Measurements from ENCODE around the gene E4F1.

The E4F1 gene

GRCh38 chr16:2210386-2211365, 12.7 kb upstream of the E4F1 start, which contains the start of gene BRICD5:
Gene BRICD5, minus strand, starts transcription at chr16:2210863. Its CDS starts 30 bp downstream, at chr16:2210833.
- Histone ChIP-seq H3K9me2 (replicated peaks; ENCODE audit: control insufficient read depth, low read length) (no peaks in the 10 kb centered on the region), H4K20me1 (ENCODE audit: control insufficient read depth, insufficient read depth, low read depth, low read length) (peaks cover 9% of the 10 kb centered on the region), H3K4me2 (ENCODE audit: low read length) (peak within 1 kb of the TSS; percentile 90; the same call in 1 of the 2 replicates), H3K4me3 (ENCODE audit: low read length) (no peak within 1 kb of the TSS), H3K36me3 (ENCODE audit: control insufficient read depth, low read length) (peaks cover 67% of the 10 kb centered on the region), H3K4me1 (ENCODE audit: control insufficient read depth, low read length) (peaks cover 28% of the 10 kb centered on the region), H3K27ac (ENCODE audit: low read depth, low read length) (no peak within 1 kb of the TSS), H3K27me3 (ENCODE audit: control insufficient read depth, low read length) (no peaks in the 10 kb centered on the region), H3K9me3 (ENCODE audit: control insufficient read depth, insufficient read depth, low read length) (no peaks in the 10 kb centered on the region), H3F3A (ENCODE audit: control insufficient read depth, insufficient read depth) (peaks cover 7% of the 10 kb centered on the region; the same call in 1 of the 2 replicates), H3K79me2 (ENCODE audit: control insufficient read depth, low read length) (peaks cover 59% of the 10 kb centered on the region)
- TF ChIP-seq EZH2phosphoT487 (IDR thresholded peaks at IDR 0.05; ENCODE audit: borderline replicate concordance, low read length) (no peak), CTCF (IDR thresholded peaks at IDR 0.05; ENCODE audit: low read depth, low read length, poor library complexity, severe bottlenecking) (no peak)

DNA sequence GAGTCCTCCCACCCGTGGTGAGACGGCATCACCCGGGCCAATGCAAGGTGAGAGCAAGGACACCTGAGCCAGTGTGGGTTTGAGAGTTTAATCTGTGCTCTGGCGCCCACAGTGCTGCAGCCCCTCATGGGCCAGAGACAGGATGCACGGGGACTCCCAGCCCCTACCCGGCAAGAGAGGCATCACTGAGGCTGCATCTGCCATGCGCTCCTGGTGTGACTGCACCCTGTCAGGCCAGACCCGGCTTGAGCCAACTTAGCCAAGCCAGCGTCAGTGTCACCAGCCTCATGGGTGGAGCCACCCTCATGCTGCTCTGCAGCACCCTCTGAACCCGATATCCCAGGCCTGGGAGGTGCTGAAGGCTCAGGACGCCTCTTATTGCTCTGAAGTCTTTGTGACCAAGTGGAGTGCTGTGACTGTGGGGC, 11.5 kb upstream of the E4F1 start:
- Histone ChIP-seq H3K79me2 (ENCODE audit: control insufficient read depth, low read length) (peaks cover 57% of the 10 kb centered on the region), H3K27me3 (ENCODE audit: control insufficient read depth, low read length) (no peaks in the 10 kb centered on the region), H3K9me3 (ENCODE audit: control insufficient read depth, insufficient read depth, low read length) (no peaks in the 10 kb centered on the region), H3K4me2 (ENCODE audit: low read length) (peak overlapping the region; percentile 90), H3K4me3 (ENCODE audit: low read length) (peak overlapping the region; percentile 78; the same call in 1 of the 2 replicates), H4K20me1 (ENCODE audit: control insufficient read depth, insufficient read depth, low read depth, low read length) (peaks cover 9% of the 10 kb centered on the region), H3F3A (ENCODE audit: control insufficient read depth, insufficient read depth) (peaks cover 7% of the 10 kb centered on the region; the same call in 1 of the 2 replicates), H3K9me2 (replicated peaks; ENCODE audit: control insufficient read depth, low read length) (no peaks in the 10 kb centered on the region), H3K36me3 (ENCODE audit: control insufficient read depth, low read length) (peaks cover 63% of the 10 kb centered on the region), H3K27ac (ENCODE audit: low read depth, low read length) (no peak overlapping the region), H3K4me1 (ENCODE audit: control insufficient read depth, low read length) (peaks cover 26% of the 10 kb centered on the region)
- no peak for TF ChIP-seq CTCF (IDR thresholded peaks at IDR 0.05; ENCODE audit: low read depth, low read length, poor library complexity, severe bottlenecking)
- TF ChIP-seq EZH2phosphoT487 (IDR thresholded peaks at IDR 0.05; ENCODE audit: borderline replicate concordance, low read length), result no peak

DNA sequence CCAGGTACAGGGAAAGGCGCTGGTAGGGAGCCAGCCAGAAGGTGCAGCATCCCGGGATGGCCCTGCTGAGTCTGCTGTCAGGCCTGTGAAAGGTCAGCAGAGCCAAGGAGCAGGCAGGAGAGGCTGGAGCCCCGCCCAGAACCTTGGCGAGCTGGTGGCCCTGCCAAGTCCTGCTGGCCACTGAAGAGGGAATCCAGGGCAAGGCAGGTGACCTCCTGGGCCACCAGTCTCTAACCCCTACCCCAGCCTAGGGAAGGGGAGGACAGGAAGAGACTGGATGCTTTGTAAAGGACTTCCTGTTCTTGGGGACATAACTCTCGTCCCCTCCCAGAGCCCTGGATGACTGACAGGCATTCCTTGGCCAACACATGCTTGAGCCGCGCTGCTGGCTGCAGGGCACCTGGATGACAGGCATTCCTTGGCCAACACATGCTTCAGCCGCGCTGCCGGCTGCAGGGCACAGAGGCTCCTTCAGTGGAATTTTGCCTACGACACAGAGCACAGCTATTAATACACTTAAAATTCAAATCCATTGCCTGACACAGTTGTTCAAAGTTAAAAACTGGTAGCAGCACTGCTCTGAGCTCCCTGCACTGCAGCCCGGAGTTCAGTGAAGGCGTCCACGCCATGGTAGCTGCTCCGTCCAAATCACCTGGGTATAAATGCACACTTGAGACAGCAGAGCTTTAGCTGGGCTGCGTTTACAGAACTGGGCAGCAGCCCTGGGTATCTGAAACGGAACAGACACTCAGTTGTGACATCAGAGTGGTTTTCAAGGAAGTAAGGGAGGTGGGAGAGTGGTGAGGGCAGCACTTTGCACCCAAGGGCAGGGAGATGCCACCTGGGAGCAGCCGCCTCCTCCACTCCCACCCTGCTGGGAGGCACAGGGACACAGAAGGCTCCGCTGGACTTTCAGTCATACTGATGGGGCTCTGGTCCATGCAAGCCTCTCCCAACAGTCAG, 10.7 kb upstream of the E4F1 start:
- Histone ChIP-seq H4K20me1 (ENCODE audit: control insufficient read depth, insufficient read depth, low read depth, low read length) (peaks cover 9% of the 10 kb centered on the region), H3K27me3 (ENCODE audit: control insufficient read depth, low read length) (no peaks in the 10 kb centered on the region), H3K79me2 (ENCODE audit: control insufficient read depth, low read length) (peaks cover 50% of the 10 kb centered on the region), H3K9me3 (ENCODE audit: control insufficient read depth, insufficient read depth, low read length) (no peaks in the 10 kb centered on the region), H3K27ac (ENCODE audit: low read depth, low read length) (peak overlapping the region; percentile 34; the same call in 1 of the 2 replicates), H3K4me3 (ENCODE audit: low read length) (peak overlapping the region; percentile 78), H3K4me2 (ENCODE audit: low read length) (peak overlapping the region; percentile 90), H3K4me1 (ENCODE audit: control insufficient read depth, low read length) (peaks cover 26% of the 10 kb centered on the region), H3F3A (ENCODE audit: control insufficient read depth, insufficient read depth) (peaks cover 7% of the 10 kb centered on the region; the same call in 1 of the 2 replicates), H3K9me2 (replicated peaks; ENCODE audit: control insufficient read depth, low read length) (no peaks in the 10 kb centered on the region), H3K36me3 (ENCODE audit: control insufficient read depth, low read length) (peaks cover 56% of the 10 kb centered on the region)
- TF ChIP-seq EZH2phosphoT487 (IDR thresholded peaks at IDR 0.05; ENCODE audit: borderline replicate concordance, low read length) (no peak), CTCF (IDR thresholded peaks at IDR 0.05; ENCODE audit: low read depth, low read length, poor library complexity, severe bottlenecking) (no peak)
